Inflammatory macrophage treated with lipopolysaccharide for 4 hours (primary cell): Measurements from ENCODE around the gene ZNF419.

Experiments
- DNase-seq: peaks from one replicate; pipeline ENCODE4 v3.0.0-alpha.2; 2020

The ZNF419 gene

DNA sequence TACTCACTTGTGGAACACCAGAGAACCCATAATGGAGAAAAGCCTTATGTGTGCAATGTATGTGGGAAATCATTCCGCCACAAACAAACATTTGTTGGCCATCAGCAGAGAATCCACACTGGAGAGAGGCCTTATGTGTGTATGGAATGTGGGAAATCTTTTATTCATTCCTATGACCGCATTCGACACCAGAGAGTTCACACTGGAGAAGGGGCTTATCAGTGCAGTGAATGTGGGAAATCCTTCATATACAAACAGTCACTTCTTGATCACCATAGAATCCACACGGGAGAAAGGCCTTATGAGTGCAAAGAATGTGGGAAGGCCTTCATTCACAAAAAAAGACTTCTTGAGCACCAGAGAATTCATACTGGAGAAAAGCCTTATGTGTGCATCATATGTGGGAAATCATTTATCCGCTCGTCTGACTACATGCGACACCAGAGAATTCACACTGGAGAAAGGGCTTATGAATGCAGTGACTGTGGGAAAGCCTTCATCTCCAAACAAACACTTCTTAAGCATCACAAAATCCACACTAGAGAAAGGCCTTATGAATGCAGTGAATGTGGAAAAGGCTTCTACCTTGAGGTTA is 50.5 kb downstream of the ZNF419 start:
- no peak for DNase-seq
